ENCODE results near the gene HOXC5.

GRCh38 chr12:54056110-54056509 is 23.3 kb downstream of the HOXC5 start:
- TF ChIP-seq CTCF (IDR thresholded peaks at IDR 0.05): no peak
- TF ChIP-seq EZH2 (IDR thresholded peaks at IDR 0.05; ENCODE audit: borderline replicate concordance, insufficient read depth, low read depth, low read length, poor library complexity, severe bottlenecking): no peak
